ENCODE measurements around the gene CDC14B.

DNA sequence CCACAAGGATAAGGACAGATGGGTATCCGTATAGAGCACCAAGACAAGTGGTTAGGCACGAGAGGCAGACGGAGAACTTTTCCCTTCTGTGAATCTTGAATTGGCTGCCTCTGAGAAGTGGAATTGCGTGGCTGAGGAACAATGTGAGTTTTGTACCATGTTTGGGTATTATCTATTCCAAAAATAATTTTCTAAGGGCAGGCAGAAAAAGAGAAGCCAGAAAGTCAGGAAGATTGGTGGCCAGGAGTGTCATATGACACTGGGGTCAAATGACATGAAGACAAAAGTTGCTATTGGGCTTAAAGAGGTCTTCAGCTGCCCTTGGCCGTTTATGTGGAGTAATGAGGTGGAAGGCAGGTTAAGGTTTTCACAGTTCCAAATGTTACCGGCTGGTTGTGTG, 155.2 kb downstream of the CDC14B start:
- TF ChIP-seq, protein P1, sequence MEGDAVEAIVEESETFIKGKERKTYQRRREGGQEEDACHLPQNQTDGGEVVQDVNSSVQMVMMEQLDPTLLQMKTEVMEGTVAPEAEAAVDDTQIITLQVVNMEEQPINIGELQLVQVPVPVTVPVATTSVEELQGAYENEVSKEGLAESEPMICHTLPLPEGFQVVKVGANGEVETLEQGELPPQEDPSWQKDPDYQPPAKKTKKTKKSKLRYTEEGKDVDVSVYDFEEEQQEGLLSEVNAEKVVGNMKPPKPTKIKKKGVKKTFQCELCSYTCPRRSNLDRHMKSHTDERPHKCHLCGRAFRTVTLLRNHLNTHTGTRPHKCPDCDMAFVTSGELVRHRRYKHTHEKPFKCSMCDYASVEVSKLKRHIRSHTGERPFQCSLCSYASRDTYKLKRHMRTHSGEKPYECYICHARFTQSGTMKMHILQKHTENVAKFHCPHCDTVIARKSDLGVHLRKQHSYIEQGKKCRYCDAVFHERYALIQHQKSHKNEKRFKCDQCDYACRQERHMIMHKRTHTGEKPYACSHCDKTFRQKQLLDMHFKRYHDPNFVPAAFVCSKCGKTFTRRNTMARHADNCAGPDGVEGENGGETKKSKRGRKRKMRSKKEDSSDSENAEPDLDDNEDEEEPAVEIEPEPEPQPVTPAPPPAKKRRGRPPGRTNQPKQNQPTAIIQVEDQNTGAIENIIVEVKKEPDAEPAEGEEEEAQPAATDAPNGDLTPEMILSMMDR (conservative IDR thresholded peaks at IDR 0.05; ENCODE audit: low read depth, low read length): no peak
- TF ChIP-seq MAFK (IDR thresholded peaks at IDR 0.05; ENCODE audit: low read depth, low read length) (no peak), CEBPB (IDR thresholded peaks at IDR 0.05; ENCODE audit: low read depth, low read length) (no peak), SMC3 (IDR thresholded peaks at IDR 0.05; ENCODE audit: low read depth, low read length) (no peak), RAD21 (IDR thresholded peaks at IDR 0.05; ENCODE audit: low read length) (no peak), RFX5 (IDR thresholded peaks at IDR 0.05; ENCODE audit: low read depth, low read length) (no peak), POLR2A (IDR thresholded peaks at IDR 0.05; ENCODE audit: low read depth, low read length) (no peak), NFE2L2 (IDR thresholded peaks at IDR 0.05; ENCODE audit: low read depth, low read length) (no peak)

All from IMR-90 (cell line).